Measurements from ENCODE around the gene PARD3B.

The PARD3B gene

GRCh38 chr2:205052781-205053180 is 507.5 kb downstream of the PARD3B start:
- in situ Hi-C loops (cut with MboI; ENCODE audit: low sequenced_read_pairs, unreplicated experiment), result no loop called here
- DNase-seq (ENCODE audit: low spot score), result no peak
- TF ChIP-seq CTCF (IDR thresholded peaks at IDR 0.05; ENCODE audit: borderline replicate concordance, control extremely low read depth, extremely low read depth, insufficient read depth, missing control alignments), result no peak

- no peak for TF ChIP-seq CTCF (IDR thresholded peaks at IDR 0.05; ENCODE audit: borderline replicate concordance, control extremely low read depth, extremely low read depth, insufficient read depth, missing control alignments)
- in situ Hi-C loops (cut with MboI; ENCODE audit: low sequenced_read_pairs, unreplicated experiment), result no loop called here
- DNase-seq (ENCODE audit: low spot score), result no peak
Measured at GRCh38 chr2:205053827-205054410, 508.6 kb downstream of the PARD3B start.

- TF ChIP-seq CTCF (IDR thresholded peaks at IDR 0.05; ENCODE audit: borderline replicate concordance, control extremely low read depth, extremely low read depth, insufficient read depth, missing control alignments), result no peak
Measured at GRCh38 chr2:205054789-205055188, 509.5 kb downstream of the PARD3B start.

DNA sequence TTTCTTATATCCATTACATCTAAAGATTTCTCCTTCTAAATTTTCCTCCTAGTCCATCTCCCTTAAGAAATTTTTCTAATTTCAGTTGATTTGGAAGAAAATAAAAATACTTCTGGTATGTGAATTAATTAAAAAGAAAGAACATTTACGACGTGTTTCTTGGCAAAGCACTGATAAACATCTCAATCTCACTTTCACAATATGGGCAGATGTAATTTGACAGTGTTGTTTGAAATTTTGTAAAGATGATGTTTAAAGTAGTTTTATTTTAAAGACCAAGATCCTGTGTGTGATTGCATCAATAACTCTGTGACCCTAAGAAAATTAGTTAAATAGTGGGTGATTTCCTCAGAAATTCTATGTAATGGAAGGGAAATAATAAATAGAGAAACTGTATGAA is 510.0 kb downstream of the PARD3B start:
- in situ Hi-C loops (cut with MboI; ENCODE audit: low sequenced_read_pairs, unreplicated experiment), result no loop called here
- no peak for TF ChIP-seq CTCF (IDR thresholded peaks at IDR 0.05; ENCODE audit: borderline replicate concordance, control extremely low read depth, extremely low read depth, insufficient read depth, missing control alignments)
- no peak for DNase-seq (ENCODE audit: low spot score)

More at GRCh38 chr2:205054789-205055188, 509.5 kb downstream of the PARD3B start:
- no peak for DNase-seq (ENCODE audit: low spot score)
- in situ Hi-C loops (cut with MboI; ENCODE audit: low sequenced_read_pairs, unreplicated experiment), result no loop called here

DNA sequence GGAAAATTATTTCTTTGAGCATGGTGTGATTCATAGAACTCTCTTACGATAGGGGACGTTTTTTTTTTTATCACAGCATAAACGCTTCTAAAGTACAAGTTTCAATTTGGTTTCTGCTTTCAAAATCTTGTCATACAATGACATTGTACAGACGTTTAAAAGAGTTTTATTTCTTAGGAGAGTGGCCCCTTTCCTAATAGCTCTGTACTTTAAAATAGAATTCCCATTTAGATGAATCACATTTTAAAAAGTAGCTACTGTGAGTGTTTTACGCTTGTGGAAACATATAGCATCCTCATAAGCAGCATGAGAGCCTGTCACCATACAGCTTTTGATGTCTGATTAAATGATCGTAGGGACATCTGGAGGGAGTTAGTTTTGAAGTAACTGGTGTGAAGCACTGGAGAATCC is 510.9 kb downstream of the PARD3B start:
- no peak for TF ChIP-seq CTCF (IDR thresholded peaks at IDR 0.05; ENCODE audit: borderline replicate concordance, control extremely low read depth, extremely low read depth, insufficient read depth, missing control alignments)
- no peak for DNase-seq (ENCODE audit: low spot score)
- in situ Hi-C loops (cut with MboI; ENCODE audit: low sequenced_read_pairs, unreplicated experiment), result no loop called here

DNA sequence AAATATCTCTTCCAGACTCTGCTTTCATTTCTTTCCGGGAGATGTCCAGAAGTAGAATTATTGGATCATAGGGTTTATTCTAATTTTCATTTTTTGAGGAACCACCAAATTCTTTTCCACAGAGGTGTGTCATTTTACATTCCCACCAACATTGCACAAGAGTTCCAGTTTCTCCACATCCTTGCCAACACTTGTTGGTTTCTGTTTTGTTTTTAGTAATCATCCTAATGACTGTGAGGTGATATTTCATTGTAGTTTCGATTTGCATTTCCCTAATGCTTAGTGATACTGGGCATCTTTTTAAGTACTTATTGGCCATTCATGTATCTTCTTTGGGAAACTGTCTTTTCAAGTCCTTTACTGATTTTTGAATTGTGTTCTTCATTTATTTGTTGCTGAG is 513.1 kb downstream of the PARD3B start:
- no peak for DNase-seq (ENCODE audit: low spot score)
- in situ Hi-C loops (cut with MboI; ENCODE audit: low sequenced_read_pairs, unreplicated experiment), result no loop called here
- no peak for TF ChIP-seq CTCF (IDR thresholded peaks at IDR 0.05; ENCODE audit: borderline replicate concordance, control extremely low read depth, extremely low read depth, insufficient read depth, missing control alignments)

Data from GM13976 (cell line).